ENCODE measurements around the gene ZNF74. TPM values are rescaled to one million over a fixed set of nuclear protein-coding genes. Genes with fewer than 3 reads are reported as not detected.
"Not testable (repeated sequence)": the region's sequence is repeated elsewhere in the genome, so short reads cannot be mapped to it uniquely, and the experiment has no call there.

The ZNF74 gene
- total RNA-seq, 1 experiment from 2014 or later, result 67.5 TPM

DNA sequence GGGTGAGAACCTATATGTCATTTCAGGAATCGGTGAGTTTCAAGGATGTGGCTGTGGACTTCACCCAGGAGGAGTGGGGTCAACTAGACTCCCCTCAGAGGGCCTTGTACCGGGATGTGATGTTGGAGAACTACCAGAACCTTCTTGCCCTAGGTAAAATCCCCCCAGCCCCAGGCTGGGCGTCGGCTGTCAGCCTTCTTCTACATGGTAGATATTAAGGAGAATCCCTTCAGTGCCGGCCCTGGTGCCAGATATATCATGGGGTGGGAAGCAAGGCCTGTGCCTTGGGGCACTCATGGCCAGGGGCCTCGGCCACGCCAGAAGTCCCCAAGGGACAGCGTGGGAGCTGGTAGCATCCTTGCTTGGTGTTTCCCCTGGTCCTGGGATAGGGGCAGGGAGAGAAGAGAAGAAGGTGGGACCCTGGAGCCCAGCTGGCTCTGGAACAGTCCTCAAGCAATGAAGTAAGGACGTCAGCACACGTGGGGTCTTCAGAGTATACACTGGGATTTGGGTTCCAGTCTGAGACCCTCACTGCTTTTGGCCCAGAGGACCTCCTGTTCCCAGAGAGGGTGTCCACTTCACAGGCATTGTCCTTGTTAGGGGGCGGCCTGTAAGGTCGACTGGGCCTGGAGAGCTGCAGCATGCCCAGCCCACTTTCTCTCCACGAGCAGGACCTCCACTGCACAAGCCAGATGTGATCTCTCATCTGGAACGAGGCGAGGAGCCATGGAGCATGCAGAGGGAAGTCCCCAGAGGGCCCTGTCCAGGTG lies 6.8 kb downstream of the ZNF74 start:
- H3K36me3 ChIP-seq (replicated peaks; ENCODE audit: control insufficient read depth, insufficient read depth, low read length), result peaks cover 15% of the 10 kb centered on the region
- no peaks in the 10 kb centered on the region for H3K27me3 ChIP-seq (ENCODE audit: control insufficient read depth, insufficient read depth, low read length)
- no peak overlapping the region for H3K4me3 ChIP-seq (ENCODE audit: insufficient read depth, low read depth, low read length)
- DNase-seq, result peak; percentile 30

DNA sequence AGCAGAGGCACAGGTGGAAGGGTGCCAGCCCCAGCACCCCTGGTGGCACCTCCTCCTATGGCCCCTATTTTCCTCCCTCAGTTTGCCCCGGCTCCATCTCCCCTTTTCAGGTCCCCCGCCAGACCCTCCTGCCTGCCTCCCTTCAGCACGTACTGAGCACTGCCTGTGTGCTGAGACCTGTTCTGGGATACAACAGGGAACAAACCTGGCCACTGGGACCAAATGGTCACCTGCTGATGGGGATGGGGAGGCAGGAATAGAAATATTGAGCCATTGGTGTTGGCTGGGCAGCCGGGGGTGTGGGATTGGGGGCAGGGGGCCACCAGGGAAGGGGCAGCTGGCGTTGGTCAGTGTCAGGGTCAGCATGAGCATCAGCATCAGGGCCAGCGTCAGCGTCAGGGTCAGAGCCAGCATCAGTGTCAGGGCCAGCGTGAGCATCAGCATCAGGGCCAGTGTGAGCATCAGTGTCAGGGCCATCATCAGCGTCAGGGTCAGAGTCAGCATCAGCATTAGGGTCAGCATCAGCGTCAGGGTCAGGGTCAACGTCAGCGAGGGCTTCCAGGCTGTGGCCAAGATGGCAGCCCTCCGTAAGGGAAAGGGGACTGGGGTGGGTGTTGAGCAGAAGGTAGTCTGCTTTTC lies 7.5 kb downstream of the ZNF74 start:
- DNase-seq, result peak; percentile 26
- H3K27me3 ChIP-seq (ENCODE audit: control insufficient read depth, insufficient read depth, low read length), result no peaks in the 10 kb centered on the region
- peaks cover 17% of the 10 kb centered on the region for H3K36me3 ChIP-seq (replicated peaks; ENCODE audit: control insufficient read depth, insufficient read depth, low read length)
- no peak overlapping the region for H3K4me3 ChIP-seq (ENCODE audit: insufficient read depth, low read depth, low read length)

DNA sequence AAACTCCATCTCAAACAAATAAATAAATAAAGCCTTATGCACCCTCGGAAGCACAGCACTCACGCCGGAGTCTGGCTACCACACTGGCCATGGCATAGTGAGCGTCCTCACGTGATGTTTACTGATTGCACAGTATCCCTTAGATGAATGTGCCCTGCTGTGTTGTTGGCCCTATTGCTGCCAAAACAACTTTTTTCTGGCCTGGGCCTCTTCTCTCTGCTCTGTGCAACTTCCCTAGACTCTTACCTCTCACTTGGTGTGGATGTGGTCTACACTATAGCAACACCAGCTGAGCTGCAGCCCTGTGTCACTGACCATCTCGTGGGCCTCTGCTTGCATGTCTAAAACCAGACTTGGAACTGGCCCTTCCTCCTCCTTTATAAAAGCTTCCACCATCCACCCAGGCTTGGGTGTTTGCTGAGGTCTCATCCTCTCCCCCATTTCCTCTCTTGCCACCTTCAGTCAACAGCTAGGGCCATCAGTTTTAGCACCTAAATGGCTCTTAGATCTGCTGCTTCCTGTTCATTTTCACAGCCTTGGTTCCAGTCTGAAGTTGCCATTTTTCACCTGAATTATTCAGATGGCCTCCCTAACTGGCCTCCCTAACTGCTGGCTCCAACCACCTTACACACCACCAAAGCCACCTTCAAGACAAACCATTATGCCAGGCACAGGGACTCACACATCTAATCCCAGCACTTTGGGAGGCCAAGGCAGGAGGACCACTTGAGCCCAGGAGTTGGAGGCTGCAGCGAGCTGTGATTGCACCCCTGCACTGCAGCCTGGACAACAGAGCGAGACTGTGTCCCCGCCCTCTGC lies 9.2 kb downstream of the ZNF74 start:
- H3K36me3 ChIP-seq (replicated peaks; ENCODE audit: control insufficient read depth, insufficient read depth, low read length), result peaks cover 23% of the 10 kb centered on the region
- H3K4me3 ChIP-seq (ENCODE audit: insufficient read depth, low read depth, low read length), result no peak overlapping the region
- DNase-seq, result peak; percentile 18
- no peaks in the 10 kb centered on the region for H3K27me3 ChIP-seq (ENCODE audit: control insufficient read depth, insufficient read depth, low read length)

GRCh38 chr22:20403779-20404140 lies 9.8 kb downstream of the ZNF74 start:
- Histone ChIP-seq H3K36me3 (replicated peaks; ENCODE audit: control insufficient read depth, insufficient read depth, low read length) (peaks cover 23% of the 10 kb centered on the region), H3K27me3 (ENCODE audit: control insufficient read depth, insufficient read depth, low read length) (no peaks in the 10 kb centered on the region), H3K4me3 (ENCODE audit: insufficient read depth, low read depth, low read length) (no peak overlapping the region)
- DNase-seq, result peak; percentile 22

GRCh38 chr22:20404881-20405280 lies 10.9 kb downstream of the ZNF74 start:
- DNase-seq, result peak; percentile 26
- Histone ChIP-seq H3K4me3 (ENCODE audit: insufficient read depth, low read depth, low read length) (no peak overlapping the region), H3K36me3 (replicated peaks; ENCODE audit: control insufficient read depth, insufficient read depth, low read length) (peaks cover 23% of the 10 kb centered on the region), H3K27me3 (ENCODE audit: control insufficient read depth, insufficient read depth, low read length) (no peaks in the 10 kb centered on the region)

GRCh38 chr22:20405291-20405930 lies 11.5 kb downstream of the ZNF74 start:
- Histone ChIP-seq H3K4me3 (ENCODE audit: insufficient read depth, low read depth, low read length) (no peak overlapping the region), H3K27me3 (ENCODE audit: control insufficient read depth, insufficient read depth, low read length) (no peaks in the 10 kb centered on the region), H3K36me3 (replicated peaks; ENCODE audit: control insufficient read depth, insufficient read depth, low read length) (peaks cover 23% of the 10 kb centered on the region)
- DNase-seq, result peak; percentile 46

- no peaks in the 10 kb centered on the region for H3K27me3 ChIP-seq (ENCODE audit: control insufficient read depth, insufficient read depth, low read length)
- H3K4me3 ChIP-seq (ENCODE audit: insufficient read depth, low read depth, low read length), result no peak overlapping the region
- peak; percentile 37 for DNase-seq
- peaks cover 22% of the 10 kb centered on the region for H3K36me3 ChIP-seq (replicated peaks; ENCODE audit: control insufficient read depth, insufficient read depth, low read length)
Measured at GRCh38 chr22:20405931-20406685, 12.2 kb downstream of the ZNF74 start.

- peak; percentile 16 for DNase-seq
- H3K36me3 ChIP-seq (replicated peaks; ENCODE audit: control insufficient read depth, insufficient read depth, low read length), result peaks cover 18% of the 10 kb centered on the region
- H3K27me3 ChIP-seq (ENCODE audit: control insufficient read depth, insufficient read depth, low read length), result no peaks in the 10 kb centered on the region
- no peak overlapping the region for H3K4me3 ChIP-seq (ENCODE audit: insufficient read depth, low read depth, low read length)
Measured at GRCh38 chr22:20406686-20407408, 12.9 kb downstream of the ZNF74 start.

GRCh38 chr22:20407829-20408228 lies 13.9 kb downstream of the ZNF74 start:
- Histone ChIP-seq H3K36me3 (replicated peaks; ENCODE audit: control insufficient read depth, insufficient read depth, low read length) (peaks cover 16% of the 10 kb centered on the region), H3K27me3 (ENCODE audit: control insufficient read depth, insufficient read depth, low read length) (no peaks in the 10 kb centered on the region), H3K4me3 (ENCODE audit: insufficient read depth, low read depth, low read length) (no peak overlapping the region)
- peak; percentile 26 for DNase-seq

DNA sequence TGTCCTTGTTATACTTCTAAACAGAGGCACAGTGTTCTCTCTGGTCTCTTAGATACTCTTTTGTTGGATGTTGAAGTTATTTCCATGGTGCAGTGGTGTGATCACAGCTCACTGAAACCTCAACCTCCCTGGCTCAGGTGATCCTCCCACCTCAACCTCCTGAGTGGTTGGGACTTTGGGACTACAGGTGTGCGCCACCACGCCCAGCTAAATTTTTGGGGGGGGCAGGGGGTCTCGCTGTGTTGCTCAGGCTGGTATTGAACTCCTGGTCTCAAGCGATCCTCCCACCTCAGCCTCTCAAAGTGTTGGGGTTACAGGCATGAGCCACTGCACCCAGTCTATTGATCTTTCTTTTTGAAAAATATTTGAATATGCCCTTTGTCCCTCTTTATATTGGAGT lies 14.9 kb downstream of the ZNF74 start:
- no peak overlapping the region for H3K4me3 ChIP-seq (ENCODE audit: insufficient read depth, low read depth, low read length)
- H3K27me3 ChIP-seq (ENCODE audit: control insufficient read depth, insufficient read depth, low read length), result no peaks in the 10 kb centered on the region
- DNase-seq, result no peak
- H3K36me3 ChIP-seq (replicated peaks; ENCODE audit: control insufficient read depth, insufficient read depth, low read length), result peaks cover 10% of the 10 kb centered on the region

- DNase-seq, result not testable (repeated sequence)
Measured at GRCh38 chr22:20409385-20409784, 15.4 kb downstream of the ZNF74 start.

GRCh38 chr22:20412474-20413216 lies 18.7 kb downstream of the ZNF74 start:
- DNase-seq, result no peak
- no peaks in the 10 kb centered on the region; the same call in 1 of the 2 replicates for H3K36me3 ChIP-seq (replicated peaks; ENCODE audit: control insufficient read depth, insufficient read depth, low read length)
- H3K4me3 ChIP-seq (ENCODE audit: insufficient read depth, low read depth, low read length), result no peak overlapping the region
- no peaks in the 10 kb centered on the region for H3K27me3 ChIP-seq (ENCODE audit: control insufficient read depth, insufficient read depth, low read length)

More at GRCh38 chr22:20409385-20409784, 15.4 kb downstream of the ZNF74 start:
- H3K27me3 ChIP-seq (ENCODE audit: control insufficient read depth, insufficient read depth, low read length); H3K4me3 ChIP-seq (ENCODE audit: insufficient read depth, low read depth, low read length): not testable (repeated sequence)
- H3K36me3 ChIP-seq (replicated peaks; ENCODE audit: control insufficient read depth, insufficient read depth, low read length), result peaks cover 10% of the 10 kb centered on the region

Data from H7 (cell line).